ENCODE measurements around the gene PPT2.

DNA sequence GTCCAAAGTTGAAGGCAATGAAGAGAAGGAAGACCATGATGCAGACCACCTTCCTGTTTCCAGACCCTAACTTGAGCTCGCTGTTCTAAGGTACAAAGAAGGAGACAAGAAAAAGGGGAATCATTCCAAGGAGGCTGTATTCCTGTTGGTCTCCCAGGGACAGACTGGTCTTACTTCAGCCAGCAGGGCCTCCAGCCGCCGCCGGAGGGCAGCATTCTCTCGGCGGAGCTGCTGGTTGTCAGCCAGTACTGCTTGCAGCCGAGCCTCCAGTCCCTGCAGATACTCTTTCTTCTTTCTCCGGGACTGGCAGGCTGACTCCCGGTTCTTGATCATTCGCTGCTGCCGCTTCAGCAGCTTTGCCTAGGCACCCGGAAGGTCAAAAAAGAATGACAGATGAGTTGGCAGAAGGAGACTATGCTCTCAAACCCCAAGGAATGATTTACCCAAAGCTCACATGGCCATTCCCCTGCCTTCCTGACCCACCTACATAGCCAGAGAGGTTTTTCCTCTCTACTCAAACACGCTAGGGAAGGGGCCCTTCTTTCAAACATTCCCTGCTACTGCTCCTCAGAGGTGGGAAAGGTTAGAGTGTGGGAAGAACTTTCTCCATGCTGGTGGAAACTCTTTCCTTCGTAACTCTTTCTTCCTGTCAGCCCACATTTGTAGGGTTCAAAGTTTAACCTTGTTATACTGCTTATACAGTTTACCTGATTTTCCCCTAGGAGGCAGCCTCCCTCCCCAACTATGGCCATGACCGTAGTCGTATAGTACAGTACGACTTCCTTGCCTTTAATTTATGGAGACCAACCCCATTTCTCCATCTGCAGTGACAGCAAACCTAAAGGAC lies 34.9 kb upstream of the PPT2 start:
- TF ChIP-seq POLR2AphosphoS5 (IDR thresholded peaks at IDR 0.05; ENCODE audit: low read depth, low read length) (no peak), TAF1 (IDR thresholded peaks at IDR 0.05; ENCODE audit: borderline replicate concordance, insufficient read depth, low read length) (no peak)

All from PFSK-1 (cell line).